H1 (cell line): Measurements from ENCODE around the gene PTPRG. TPM values are rescaled to one million over a fixed set of nuclear protein-coding genes. Genes with fewer than 3 reads are reported as not detected.

Experiments
- CTCF ChIA-PET: fragments of 300-600 bp; sonication (Branson Sonifier 250); formaldehyde crosslinking; loops from one replicate; lab custom pipeline; 2021; ENCODE audit not compliant: partially characterized antibody; lab: Charles Lee
- POLR2A ChIA-PET: fragments of 300-600 bp; sonication (Branson Sonifier 250); formaldehyde crosslinking; loops from one replicate; lab custom pipeline; 2021; ENCODE audit warnings: inconsistent platforms; ENCODE audit not compliant: partially characterized antibody; lab: Charles Lee
- DNase-seq, 2 experiments: peaks; one replicate each; pipeline versions ENCODE4 v3.0.0 to v3.0.0-alpha.2; 2010 to 2022; ENCODE audit warnings: low spot score in 2 of 2, low read depth in 1 of 2, mixed read lengths in 1 of 2
- FAIRE-seq: peaks from 2 replicates; lab custom pipeline; 2011; peaks lifted over from hg19 to GRCh38; lab: Jason Lieb, UNC
- H2AFZ ChIP-seq: 2 replicates; pipeline ENCODE4 v1.8.1; 2012; ENCODE audit warnings: low read length, inconsistent platforms
- H2AK5ac ChIP-seq: 2 replicates; pipeline ENCODE4 v1.6.1; 2013; ENCODE audit warnings: low read depth, low read length
- H2BK120ac ChIP-seq: replicated peaks from 2 replicates; pipeline ENCODE3; 2013; ENCODE audit warnings: low read depth, low read length, inconsistent platforms
- H2BK12ac ChIP-seq: 2 replicates; pipeline ENCODE4 v1.6.1; 2013; ENCODE audit warnings: low read depth, low read length
- H2BK15ac ChIP-seq: 2 replicates; pipeline ENCODE4 v1.6.1; 2013; ENCODE audit warnings: low read length
- H2BK20ac ChIP-seq: 2 replicates; pipeline ENCODE4 v1.6.1; 2013; ENCODE audit warnings: low read length
- H2BK5ac ChIP-seq: 2 replicates; pipeline ENCODE4 v1.6.1; 2013; ENCODE audit warnings: low read depth, low read length
- H3K14ac ChIP-seq: 2 replicates; pipeline ENCODE4 v1.6.1; 2013; ENCODE audit warnings: inconsistent platforms; ENCODE audit not compliant: insufficient read length
- H3K18ac ChIP-seq: 2 replicates; pipeline ENCODE4 v1.6.1; 2013; ENCODE audit warnings: low read length; ENCODE audit errors: extremely low read depth
- H3K23ac ChIP-seq: 2 replicates; pipeline ENCODE4 v1.6.1; 2013; ENCODE audit warnings: inconsistent platforms; ENCODE audit not compliant: insufficient read length
- H3K23me2 ChIP-seq: 2 replicates; pipeline ENCODE4 v1.6.1; 2013; ENCODE audit warnings: low read depth, low read length
- H3K27ac ChIP-seq: 2 replicates; pipeline ENCODE4 v1.6.1; 2011; ENCODE audit warnings: low read depth, low read length, inconsistent platforms
- H3K27me3 ChIP-seq, 4 experiments: replicated peaks in 1 of 4; 1 replicate in 1 of 4; 2 replicates in 3 of 4; pipeline versions ENCODE4 v1.6.1 to v1.8.1; 2011 to 2013; ENCODE audit warnings: low read length in 3 of 4, mild to moderate bottlenecking in 3 of 4, inconsistent platforms in 2 of 4, mixed read lengths in 2 of 4, moderate library complexity in 1 of 4; ENCODE audit not compliant: control insufficient read depth in 3 of 4, insufficient read depth in 3 of 4; ENCODE audit errors: extremely low read depth in 1 of 4
- H3K36me3 ChIP-seq, 4 experiments: 2 replicates each; pipeline versions ENCODE4 v1.6.1 to v1.8.1; 2011 to 2013; ENCODE audit warnings: mild to moderate bottlenecking in 4 of 4, low read length in 3 of 4, moderate library complexity in 2 of 4, control low read depth in 1 of 4, inconsistent platforms in 1 of 4; ENCODE audit not compliant: insufficient read depth in 4 of 4, control insufficient read depth in 2 of 4
- H3K4ac ChIP-seq: replicated peaks from 2 replicates; pipeline ENCODE3; 2013; ENCODE audit warnings: low read length, low read depth, mixed read lengths, inconsistent platforms; ENCODE audit not compliant: insufficient read length
- H3K4me1 ChIP-seq, 4 experiments: replicated peaks in 1 of 4; 1 replicate in 1 of 4; 2 replicates in 3 of 4; pipeline versions ENCODE4 v1.6.1 to v1.8.1; 2011 to 2013; ENCODE audit warnings: low read length in 3 of 4, inconsistent platforms in 2 of 4, mixed read lengths in 1 of 4; ENCODE audit not compliant: insufficient read depth in 4 of 4, control insufficient read depth in 3 of 4
- H3K4me2 ChIP-seq, 2 experiments: 2 replicates each; pipeline versions ENCODE4 v1.6.1 to v1.8.1; 2011 to 2013; ENCODE audit warnings: low read depth in 2 of 2, low read length in 2 of 2, control low read depth in 1 of 2, inconsistent platforms in 1 of 2, mild to moderate bottlenecking in 1 of 2; ENCODE audit not compliant: insufficient read depth in 1 of 2
- H3K4me3 ChIP-seq, 4 experiments: fragments of 200-600, 300-600 bp in 1 of 4; sonication (generic), shearing (Covaris generic), sonication (Bioruptor Twin) in 1 of 4; 2 replicates each; pipeline versions ENCODE4 v1.5.1 to v1.8.1; 2011 to 2016; ENCODE audit warnings: low read length in 4 of 4, low read depth in 3 of 4, control low read depth in 2 of 4, inconsistent platforms in 2 of 4, mild to moderate bottlenecking in 2 of 4, mixed read lengths in 1 of 4, moderate library complexity in 1 of 4; ENCODE audit not compliant: insufficient read depth in 2 of 4; ENCODE audit errors: extremely low read depth in 1 of 4
- H3K56ac ChIP-seq: replicated peaks from 2 replicates; pipeline ENCODE3; 2013; ENCODE audit warnings: low read depth, mild to moderate bottlenecking, mixed read lengths, low read length, inconsistent platforms; ENCODE audit not compliant: insufficient read length
- H3K79me1 ChIP-seq: 2 replicates; pipeline ENCODE4 v1.6.1; 2013; ENCODE audit warnings: low read depth, low read length, control low read depth
- H3K79me2 ChIP-seq, 2 experiments: 2 replicates each; pipeline versions ENCODE4 v1.6.1 to v1.8.1; 2012 to 2013; ENCODE audit warnings: low read length in 2 of 2, mild to moderate bottlenecking in 2 of 2, inconsistent platforms in 1 of 2; ENCODE audit not compliant: insufficient read depth in 2 of 2, control insufficient read depth in 1 of 2
- H3K9ac ChIP-seq, 4 experiments: replicated peaks in 1 of 4; 1 replicate in 1 of 4; 2 replicates in 3 of 4; pipeline versions ENCODE4 v1.6.1 to v1.8.1; 2011 to 2013; ENCODE audit warnings: low read depth in 3 of 4, low read length in 3 of 4, control low read depth in 2 of 4, mild to moderate bottlenecking in 2 of 4, moderate library complexity in 2 of 4, inconsistent platforms in 1 of 4; ENCODE audit errors: extremely low read depth in 1 of 4
- H3K9me3 ChIP-seq, 2 experiments: 2 replicates each; pipeline versions ENCODE4 v1.6.1 to v1.8.1; 2012 to 2013; ENCODE audit warnings: mild to moderate bottlenecking in 2 of 2, moderate library complexity in 2 of 2, control low read depth in 1 of 2, inconsistent platforms in 1 of 2, low read depth in 1 of 2, low read length in 1 of 2, mixed read lengths in 1 of 2; ENCODE audit not compliant: insufficient read depth in 2 of 2
- H4K20me1 ChIP-seq, 2 experiments: replicated peaks in 1 of 2; 2 replicates each; pipeline versions ENCODE3 to v1.8.1; 2011 to 2013; ENCODE audit warnings: inconsistent platforms in 2 of 2, low read length in 2 of 2, mild to moderate bottlenecking in 1 of 2; ENCODE audit not compliant: insufficient read depth in 2 of 2, control insufficient read depth in 1 of 2
- H4K5ac ChIP-seq: 2 replicates; pipeline ENCODE4 v1.6.1; 2013; ENCODE audit warnings: low read length, low read depth, mixed read lengths, inconsistent platforms; ENCODE audit not compliant: insufficient read length
- H4K8ac ChIP-seq: 2 replicates; pipeline ENCODE4 v1.8.0; 2013; ENCODE audit warnings: mild to moderate bottlenecking, moderate library complexity, low read length, inconsistent platforms; ENCODE audit not compliant: insufficient read depth; ENCODE audit errors: extremely low read depth
- H4K91ac ChIP-seq: replicated peaks from 2 replicates; pipeline ENCODE3; 2013; ENCODE audit warnings: low read length, mixed read lengths, inconsistent platforms; ENCODE audit not compliant: insufficient read length
- BACH1 ChIP-seq: IDR thresholded peaks from 2 replicates; pipeline ENCODE4 v1.6.1; 2012; ENCODE audit warnings: low read length, improper control_type of control experiment
- CBX5 ChIP-seq: fragments of 300-800, 300-1000 bp; sonication (generic); IDR thresholded peaks from 2 replicates; pipeline ENCODE4 v1.7.1; 2016; ENCODE audit warnings: antibody characterized with exemption, low read length, low read depth
- GTF2F1 ChIP-seq: IDR thresholded peaks from 2 replicates; pipeline ENCODE4 v1.6.1; 2012; ENCODE audit warnings: low read depth, low read length, improper control_type of control experiment, borderline replicate concordance
- POLR2AphosphoS5 ChIP-seq: IDR thresholded peaks from 2 replicates; pipeline ENCODE4 v1.6.1; 2011; ENCODE audit warnings: low read depth, low read length
- RBBP5 ChIP-seq: IDR thresholded peaks from 2 replicates; pipeline ENCODE4 v1.7.1; 2012; ENCODE audit warnings: low read depth, mild to moderate bottlenecking, inconsistent platforms, low read length, moderate library complexity, borderline replicate concordance
- RNF2 ChIP-seq: fragments of 200-900, 300-1000 bp; sonication (generic); IDR thresholded peaks from 2 replicates; pipeline ENCODE4 v1.7.1; 2016; ENCODE audit warnings: borderline replicate concordance, low read depth, mild to moderate bottlenecking, antibody characterized with exemption, low read length; ENCODE audit not compliant: poor library complexity, severe bottlenecking; ENCODE audit errors: missing control alignments
- ZNF274 ChIP-seq: IDR thresholded peaks from 2 replicates; pipeline ENCODE4 v1.7.0; 2012; ENCODE audit warnings: low read length, borderline replicate concordance; ENCODE audit errors: extremely low read depth
- WGBS, 2 experiments: shearing (Covaris generic) in 1 of 2; methylation state at CpG; one replicate each; pipeline versions ENCODE4 v1.1.6 to v1.1.7; 2013 to 2015; ENCODE audit warnings: low lambda C conversion rate in 2 of 2, mixed read lengths in 2 of 2, inconsistent platforms in 1 of 2, low coverage in 1 of 2, missing lambda C conversion rate in 1 of 2; ENCODE audit not compliant: insufficient replicate concordance in 2 of 2, insufficient coverage in 1 of 2, insufficient read length in 1 of 2; ENCODE audit errors: extremely low coverage in 1 of 2, missing lambda C conversion rate in 1 of 2; 5-methylcytosine and 5-hydroxymethylcytosine counted together
- polyA plus RNA-seq, 7 experiments: library from polyadenylated mRNA; depleted of rRNA in 3 of 7; stranded (reverse) in 5 of 7; unstranded in 2 of 7; fragments of >200 nt in 5 of 7; fragments of 200-250 nt in 2 of 7; gene quantifications; 1 replicate in 5 of 7; 2 replicates in 1 of 7; 4 replicates in 1 of 7; pipeline versions ENCODE4 v1.2.1 to v1.2.3, GENCODE V29; 2011 to 2013; ENCODE audit warnings: missing spikeins in 2 of 7, mixed read lengths in 2 of 7
- total RNA-seq: library from RNA; stranded (reverse); fragmentation: NEBNext Ultra II Directional; extraction: Animal tissue kit (Norgen Biotek cat#: 25700); gene quantifications from 2 replicates; pipeline ENCODE4 v1.2.1, GENCODE V29; 2021

The PTPRG gene
- total and polyA plus RNA-seq, 2 of the 8 experiments (the other 6 are each of a cell fraction or from before 2014, with no cell fraction given), result 23.3 to 96.2 TPM

DNA sequence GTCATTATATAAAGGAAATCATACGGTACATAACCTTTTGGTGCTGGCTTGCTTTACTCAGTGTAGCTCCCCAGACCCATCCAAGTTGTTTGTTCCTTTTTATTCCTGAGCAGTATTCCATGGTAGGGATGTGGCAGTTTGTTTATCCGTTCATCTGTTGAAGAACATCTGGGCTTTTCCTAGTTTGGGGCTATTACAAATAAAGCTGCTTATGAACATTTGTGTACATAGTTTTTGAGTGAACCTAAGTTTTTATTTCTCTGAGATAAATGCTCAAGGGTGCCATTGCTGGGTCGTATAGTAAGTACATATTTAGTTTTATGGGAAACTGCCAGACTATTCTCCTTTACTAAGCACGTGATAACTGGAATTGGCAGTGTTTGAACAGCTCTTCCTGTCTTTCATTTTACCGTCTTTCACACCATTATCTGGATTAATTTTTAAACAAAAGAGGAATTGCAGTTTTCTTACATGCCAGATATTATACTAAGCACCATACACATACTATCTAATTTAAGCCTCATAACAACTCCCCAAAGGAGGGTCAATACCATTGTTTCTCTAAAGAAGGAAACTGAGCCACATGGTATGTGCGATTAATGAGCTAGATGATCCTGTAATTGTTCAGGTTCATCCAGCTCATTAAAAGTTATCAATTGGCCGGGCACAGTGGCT is 85.6 kb downstream of the PTPRG start:
- Histone ChIP-seq H2BK20ac (no peak overlapping the region), H3K9ac (no peak overlapping the region), H3K18ac (no peak overlapping the region), H3K4me2 (no peak overlapping the region), H2BK120ac (no peak overlapping the region), H3K79me2 (peaks cover 21 to 97% of the 10 kb centered on the region in 2 experiments), H3K27ac (no peak overlapping the region), H2BK12ac (no peak overlapping the region), H3K14ac (no peak overlapping the region), H3K4me3 (no peak overlapping the region), H3K23me2 (no peaks in the 10 kb centered on the region), H3K27me3 (no peaks in the 10 kb centered on the region), H3K79me1 (peaks cover 11% of the 10 kb centered on the region), H2AK5ac (no peak overlapping the region), H3K36me3 (peaks cover 0 to 5% (median 2%) of the 10 kb centered on the region in 4 experiments; a peak in 4 of 8 replicates), H2BK5ac (no peak overlapping the region), H4K8ac (no peak overlapping the region), H4K91ac (no peak overlapping the region), H3K4ac (no peak overlapping the region), H3K9me3 (peaks cover 4 to 11% of the 10 kb centered on the region in 2 experiments), H2BK15ac (no peak overlapping the region), H4K5ac (no peak overlapping the region), H2AFZ (no peak overlapping the region), H3K23ac (no peak overlapping the region), H3K4me1 (peaks cover 0 to 6% (median 4%) of the 10 kb centered on the region in 4 experiments; a peak in 3 of 7 replicates), H3K56ac (no peak overlapping the region), H4K20me1 (peaks cover 1 to 13% of the 10 kb centered on the region in 2 experiments)
- POLR2A ChIA-PET, result interaction anchor here (0.7 to 1.2 kb wide), 2 partner anchors 9 to 17 kb away, joined by 3 read pairs; no protein-coding TSS in a partner anchor
- DNase-seq (no peak), FAIRE-seq (no peak)
- CTCF ChIA-PET, result no interaction called here
- 95% methylated on average over 7 of the region's 7 CpGs; no CpG with 5 or more reads in 1 of the 2 experiments for WGBS, 2 experiments
- TF ChIP-seq GTF2F1 (no peak), POLR2AphosphoS5 (no peak), RNF2 (no peak), CBX5 (no peak), BACH1 (no peak), RBBP5 (no peak), ZNF274 (no peak)
